Dermis blood vessel endothelial cell (primary cell): ENCODE measurements around the gene FAM221B. TPM values are rescaled to one million over a fixed set of nuclear protein-coding genes. Genes with fewer than 3 reads are reported as not detected.
A peak's percentile ranks its signal among the peaks of the same experiment; 100 is the strongest.

Source experiments
- DNase-seq: peaks from one replicate; pipeline ENCODE4 v3.0.0; 2010
- total RNA-seq: library from RNA; depleted of rRNA; stranded (reverse); fragments of >200 nt; gene quantifications from 2 replicates; pipeline ENCODE4 v1.2.3, GENCODE V29; 2014

The FAM221B gene
- total RNA-seq, 1 donor from 2014 or later: not detected

DNA sequence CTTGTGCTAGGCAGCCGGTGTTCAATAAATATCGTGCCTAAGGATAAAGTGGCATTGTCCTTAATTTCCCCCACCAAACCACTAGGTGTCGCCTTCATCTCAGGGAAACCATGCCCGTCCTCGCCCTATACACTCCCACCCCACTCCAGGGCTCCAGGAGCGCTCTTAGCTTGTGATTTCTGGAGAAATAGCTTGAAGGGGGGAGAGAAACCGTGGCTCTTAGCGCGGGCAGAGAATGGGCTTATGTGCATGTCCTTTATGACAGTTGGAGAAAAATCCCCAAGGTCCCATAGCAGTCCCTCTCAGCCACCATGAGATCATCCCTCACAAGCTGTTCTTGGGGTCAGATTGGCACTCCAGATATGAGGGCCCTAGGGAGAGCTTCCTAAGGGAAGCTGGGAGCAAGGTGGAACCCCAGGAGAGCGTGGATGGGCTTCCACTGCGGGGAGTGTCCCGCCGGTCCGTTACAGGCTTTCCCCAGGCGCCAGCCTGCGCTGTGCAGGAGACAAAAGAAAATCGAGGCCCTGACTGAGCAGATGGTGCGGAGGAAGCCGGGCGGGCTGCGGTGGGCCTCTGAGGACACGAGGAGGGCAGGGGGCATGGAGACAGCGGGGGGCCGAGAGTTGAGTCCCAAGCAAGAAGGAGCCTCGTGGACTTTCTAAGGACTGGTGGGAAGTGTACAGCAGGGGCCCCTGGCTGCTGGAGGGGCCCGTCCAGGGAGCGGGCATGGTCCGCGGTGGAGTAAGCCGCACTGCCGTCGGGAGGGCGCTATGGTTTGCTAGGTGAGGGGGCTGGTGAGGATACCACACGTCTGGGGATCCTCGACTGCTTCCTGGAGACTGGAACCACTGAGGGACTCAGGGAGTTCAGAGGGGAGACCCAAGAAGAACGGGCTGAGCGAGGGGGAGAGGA is 37.9 kb downstream of the FAM221B start:
- peak; percentile 92 for DNase-seq

DNA sequence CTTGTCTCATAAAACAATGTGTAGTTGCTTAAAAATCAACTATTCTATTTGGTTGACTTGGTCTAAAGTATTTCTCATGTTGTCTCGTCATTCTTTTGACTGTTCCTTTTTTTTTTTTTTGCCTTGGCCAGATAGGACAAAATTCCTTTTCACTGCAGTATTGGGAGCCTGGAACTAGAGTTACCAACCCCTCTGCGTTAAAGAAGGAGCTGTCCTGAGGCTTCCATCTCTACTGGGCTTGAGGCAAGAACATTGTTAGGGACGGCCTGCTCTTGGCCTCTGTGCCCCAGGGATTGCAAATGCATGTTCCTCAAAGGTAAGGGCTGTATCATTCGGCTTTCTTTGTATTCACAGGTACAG is 38.5 kb downstream of the FAM221B start:
- no peak for DNase-seq

DNA sequence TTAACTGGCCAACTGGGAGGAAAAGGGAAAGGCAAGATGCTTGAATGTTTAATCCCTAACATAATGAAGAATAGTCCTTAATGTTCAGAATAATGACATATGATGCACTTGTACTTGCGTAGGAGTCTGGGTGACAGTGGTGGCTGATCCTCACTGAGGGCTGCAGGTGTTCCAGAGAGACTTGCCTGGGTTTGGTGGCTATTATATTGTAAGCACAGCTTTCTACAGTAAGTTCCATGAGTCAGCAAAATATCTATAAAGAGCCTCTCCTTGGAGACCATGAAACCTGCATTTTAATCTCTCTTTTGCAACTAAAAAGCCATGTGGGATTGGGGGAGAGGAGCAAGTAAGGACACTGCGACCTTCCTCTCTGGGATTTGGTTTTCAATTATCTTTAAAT is 39.0 kb downstream of the FAM221B start:
- no peak for DNase-seq

DNA sequence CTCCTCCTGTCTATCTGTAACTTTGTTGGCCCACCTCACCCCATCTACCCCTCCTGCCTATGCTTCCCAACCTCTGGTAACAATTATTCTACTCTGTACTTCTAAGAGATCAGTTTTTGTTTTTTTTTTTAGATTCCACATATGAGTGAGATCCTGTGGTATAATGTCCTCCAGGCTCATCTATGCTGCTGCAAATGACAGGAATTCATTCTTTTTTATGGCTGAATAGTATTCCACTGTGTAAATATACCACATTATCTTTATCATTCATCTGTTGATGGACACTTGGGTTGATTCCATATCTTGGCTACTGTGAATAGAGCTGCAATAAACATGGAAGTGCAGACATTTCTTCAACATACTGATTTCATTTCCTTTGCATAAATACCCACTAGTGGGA is 45.1 kb downstream of the FAM221B start:
- DNase-seq: no peak

DNA sequence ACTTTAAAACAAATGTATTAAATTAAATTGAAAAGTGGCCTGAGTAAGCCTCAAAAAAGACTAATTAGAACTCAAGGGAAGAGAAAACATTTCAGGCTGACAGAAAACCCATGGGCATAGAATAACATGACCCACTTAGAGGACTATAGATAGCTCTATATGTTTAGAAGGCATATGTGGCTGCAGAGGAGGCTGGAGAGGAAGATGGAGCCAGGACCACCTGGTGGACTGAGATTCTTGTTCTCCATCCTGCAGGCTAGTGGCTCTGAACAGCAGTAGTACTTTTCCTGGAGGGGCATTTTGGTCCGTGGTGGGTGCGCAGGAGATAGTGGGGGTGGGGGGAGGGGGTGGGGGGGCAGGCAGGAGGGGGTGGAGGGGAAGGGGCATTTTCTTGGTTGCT is 47.5 kb downstream of the FAM221B start:
- no peak for DNase-seq

DNA sequence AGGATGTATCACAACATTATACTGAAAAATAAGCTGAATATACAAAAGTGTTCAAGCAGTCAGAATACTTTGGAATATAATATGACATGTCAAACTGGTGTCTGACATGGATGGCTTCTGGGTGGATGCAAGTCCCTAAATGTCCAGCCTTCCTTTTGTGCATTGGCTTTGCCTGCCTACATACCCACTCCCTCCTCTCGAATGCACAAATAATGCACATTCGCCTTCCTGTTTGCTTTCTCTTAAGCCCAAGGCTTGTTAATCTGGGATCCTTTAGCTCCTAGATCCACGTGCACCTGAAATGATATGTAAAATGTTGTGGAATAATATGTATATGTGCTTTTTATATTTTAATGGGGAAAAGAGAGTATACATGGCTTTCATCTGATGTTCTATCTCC is 50.0 kb downstream of the FAM221B start:
- no peak for DNase-seq

DNA sequence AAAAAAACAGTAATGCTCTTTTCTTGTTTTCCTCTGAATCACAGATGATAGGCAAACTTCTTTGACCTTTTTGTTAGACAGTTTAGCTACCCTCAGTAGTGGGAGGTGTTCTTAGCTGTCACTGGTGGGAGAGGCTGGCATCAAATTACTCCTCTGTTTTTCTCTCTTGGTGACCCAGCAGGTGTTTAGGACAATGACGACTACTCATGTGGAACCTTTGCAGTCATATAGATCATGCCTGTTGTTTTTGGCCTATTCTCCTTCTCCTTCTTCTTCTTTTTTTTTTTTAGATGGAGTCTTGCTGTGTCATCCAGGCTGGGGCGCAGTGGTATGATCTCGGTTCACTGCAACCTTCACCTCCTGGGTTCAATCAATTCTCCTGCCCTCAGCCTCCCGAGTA is 52.5 kb downstream of the FAM221B start:
- no peak for DNase-seq

DNA sequence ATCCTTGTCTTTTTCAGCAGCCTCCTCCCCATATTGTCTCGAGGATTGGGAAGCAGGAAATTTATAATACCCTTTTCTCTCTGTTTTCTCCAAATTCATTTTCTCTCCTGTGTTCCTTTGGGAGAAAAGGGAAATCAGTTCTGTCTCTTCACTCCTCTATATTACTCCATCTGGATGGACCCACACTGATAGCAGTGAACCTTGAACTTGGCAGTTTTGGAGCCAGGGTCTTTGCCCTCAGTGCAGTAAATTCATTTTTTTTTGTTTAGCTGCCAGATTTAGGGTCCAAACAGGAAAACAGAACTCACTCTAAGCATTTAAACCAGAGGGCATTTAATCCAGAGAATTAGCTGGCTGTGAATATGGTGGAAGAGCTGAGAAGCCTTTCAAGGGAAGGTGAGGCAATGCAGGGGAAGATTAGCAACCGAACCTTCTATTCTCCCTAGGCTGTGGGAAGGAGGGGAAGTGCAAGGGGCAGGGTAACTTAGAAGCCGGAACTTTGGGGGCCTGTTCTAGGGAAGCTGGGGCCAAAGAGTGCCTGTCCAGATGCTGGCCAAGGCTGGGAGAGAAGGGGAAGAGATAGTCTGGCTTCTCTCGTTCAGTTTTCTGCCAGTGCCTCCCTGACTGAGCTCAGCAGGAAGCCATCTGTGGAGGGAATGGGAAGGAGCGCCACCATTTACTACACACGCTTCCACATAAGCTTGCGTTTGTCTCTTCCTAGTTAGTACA is 53.5 kb downstream of the FAM221B start:
- peak; percentile 59 for DNase-seq

DNA sequence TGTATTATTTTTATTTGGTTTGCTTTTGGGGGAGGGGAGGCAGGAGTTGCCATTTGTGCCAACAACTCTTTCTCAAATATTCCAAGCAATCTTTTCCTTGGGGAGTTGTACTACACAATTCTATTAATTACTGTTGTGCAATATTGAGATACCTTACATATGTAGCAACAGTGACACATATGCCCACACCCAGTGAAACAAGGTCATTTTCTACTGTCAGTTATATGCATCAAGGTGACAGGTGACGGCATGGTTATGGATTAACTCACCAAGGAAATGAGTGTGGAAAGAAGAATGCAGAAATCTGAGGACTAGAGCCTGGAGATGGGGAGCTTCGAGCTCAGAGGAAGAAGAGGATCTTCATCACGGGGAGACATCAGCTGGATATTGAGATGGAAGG is 56.6 kb downstream of the FAM221B start:
- DNase-seq: no peak

DNA sequence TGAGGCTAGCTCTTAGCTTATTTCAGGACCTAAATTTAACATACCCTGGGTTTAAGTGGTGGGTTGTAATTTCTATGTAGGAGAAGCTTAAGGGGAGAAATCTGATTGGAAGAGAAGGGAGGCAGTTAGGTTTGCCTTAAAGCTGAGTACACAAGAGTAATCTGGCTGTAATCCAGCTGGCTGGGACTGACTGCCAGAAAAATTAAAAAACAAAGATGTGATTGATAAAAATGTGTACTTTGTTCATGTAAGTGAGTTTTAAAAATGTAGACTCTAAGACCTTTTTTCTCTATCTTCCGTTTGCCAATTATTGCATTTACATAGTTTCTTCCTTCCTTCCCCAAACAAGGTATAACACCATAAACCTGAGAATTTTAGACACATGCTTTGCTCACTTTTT is 57.0 kb downstream of the FAM221B start:
- DNase-seq: peak; percentile 80

DNA sequence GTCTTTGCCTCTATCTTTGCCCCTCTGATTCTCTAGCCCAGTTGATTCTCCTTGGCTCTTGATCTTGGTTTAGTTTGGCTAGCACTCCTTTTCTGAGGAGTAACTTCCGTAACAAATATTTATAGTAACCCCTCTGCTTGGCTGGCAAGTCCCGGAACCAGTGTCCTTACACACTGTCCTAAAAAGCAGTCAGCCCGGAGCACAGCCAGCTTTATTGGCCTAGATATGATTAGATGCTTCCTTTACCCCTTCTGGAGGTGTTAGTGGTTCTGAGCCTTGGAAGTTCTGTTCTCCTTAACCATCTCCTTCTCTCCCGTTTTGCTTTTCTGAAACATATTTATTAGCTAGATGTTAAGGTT is 57.5 kb downstream of the FAM221B start:
- no peak for DNase-seq

DNA sequence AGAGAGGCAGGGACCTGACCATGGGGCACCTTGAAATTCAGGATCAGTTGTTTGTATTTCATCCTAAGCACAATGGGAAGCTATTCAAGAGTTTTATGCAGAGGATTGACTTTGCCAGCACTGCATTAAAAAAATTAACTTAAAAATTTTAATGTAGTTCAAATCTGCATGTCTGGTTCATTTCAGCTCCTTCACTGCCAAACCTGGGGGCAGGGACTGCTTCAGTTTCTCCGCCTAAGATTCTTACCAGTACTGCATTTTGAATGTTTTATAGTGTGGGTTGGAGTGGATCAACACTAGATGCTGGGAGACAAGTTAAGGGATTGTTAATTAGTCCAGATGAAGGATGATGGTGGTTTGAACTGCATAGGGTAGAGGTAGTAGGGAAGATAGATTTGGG is 58.8 kb downstream of the FAM221B start:
- no peak for DNase-seq

DNA sequence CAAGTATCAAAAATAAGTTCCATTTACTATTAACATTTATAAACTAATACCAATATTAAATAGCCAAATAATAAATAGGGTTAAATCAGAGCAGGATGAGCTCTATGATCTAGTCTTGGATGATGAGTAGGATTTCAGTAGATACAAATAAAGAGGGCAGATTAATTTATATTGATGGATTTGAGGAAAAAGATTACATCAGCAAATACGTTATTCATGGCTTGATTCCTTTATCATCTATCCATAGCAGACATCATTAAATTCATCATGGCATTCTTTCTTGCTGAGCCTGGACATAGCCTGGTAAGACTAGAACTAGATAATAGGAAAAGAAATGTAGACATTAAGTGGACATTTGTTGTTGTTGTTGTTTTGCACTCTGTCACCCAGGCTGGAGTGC is 61.1 kb downstream of the FAM221B start:
- DNase-seq: no peak

DNA sequence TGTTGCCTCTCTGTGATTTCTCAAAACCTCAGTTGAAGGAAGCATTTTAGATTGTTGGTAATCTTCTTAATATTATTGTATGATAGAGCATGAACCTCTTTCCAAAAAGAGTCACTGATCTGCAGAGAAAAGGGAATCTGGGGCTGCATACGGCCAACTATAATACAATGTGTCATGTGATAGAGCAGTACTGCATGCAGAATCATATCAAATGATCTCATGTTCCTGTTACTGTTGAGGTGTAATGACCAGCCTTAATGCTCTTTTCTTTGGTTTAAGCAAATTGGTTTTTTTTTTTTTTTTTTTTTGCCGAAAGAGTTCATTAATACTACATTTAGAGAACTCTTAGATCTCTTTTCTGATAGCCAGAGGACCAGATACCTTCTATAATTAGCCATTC is 61.5 kb downstream of the FAM221B start:
- no peak for DNase-seq

Other genes starting within 250 kb of the FAM221B start
- 8.7 and 11.6 TPM in 2 replicates for gene TESK1, start 223.5 kb downstream of the FAM221B start, total RNA-seq
- 0.14 TPM in 1 of 2 replicates, not detected in the other for gene CD72, start 210.3 kb downstream of the FAM221B start, total RNA-seq
- gene SIT1, start 177.8 kb downstream of the FAM221B start, total RNA-seq: not detected in 2 replicates
- gene RMRP, start 170.7 kb downstream of the FAM221B start, total RNA-seq: 9,128 and 10,291 TPM in 2 replicates
- 8.5 and 12.4 TPM in 2 replicates for gene CCDC107, start 170.4 kb downstream of the FAM221B start, total RNA-seq
- 0.34 and 3.1 TPM in 2 replicates for gene ARHGEF39, start 163.5 kb downstream of the FAM221B start, total RNA-seq
- gene CA9, start 154.8 kb downstream of the FAM221B start, total RNA-seq: not detected in 2 replicates
- gene TPM2, start 138.8 kb downstream of the FAM221B start, total RNA-seq: 10.2 and 19.6 TPM in 2 replicates
- gene TLN1, start 96.5 kb downstream of the FAM221B start, total RNA-seq: 250 and 670 TPM in 2 replicates
- 57.5 and 66.5 TPM in 2 replicates for gene CREB3, start 96.1 kb downstream of the FAM221B start, total RNA-seq
- gene GBA2, start 79.5 kb downstream of the FAM221B start, total RNA-seq: 95.2 and 121 TPM in 2 replicates
- 10.6 and 20.7 TPM in 2 replicates for gene RGP1, start 79.4 kb downstream of the FAM221B start, total RNA-seq
- gene MSMP, start 74.5 kb downstream of the FAM221B start, total RNA-seq: 42.5 and 66.8 TPM in 2 replicates
- gene NPR2, start 37.1 kb downstream of the FAM221B start, total RNA-seq: 2.7 and 10.8 TPM in 2 replicates
- 0.19 TPM in 1 of 2 replicates, not detected in the other for gene SPAG8, start 16.5 kb downstream of the FAM221B start, total RNA-seq
- gene HINT2, start 13.7 kb downstream of the FAM221B start, total RNA-seq: 5.8 and 11.5 TPM in 2 replicates
- under 0.01 and 0.23 TPM in 2 replicates for gene TMEM8B, start 496 bp upstream of the FAM221B start, total RNA-seq
- not detected in 2 replicates for gene OR13J1, start 41.7 kb upstream of the FAM221B start, total RNA-seq
- gene HRCT1, start 77.5 kb upstream of the FAM221B start, total RNA-seq: 0.93 and 2.6 TPM in 2 replicates
- gene SPAAR, start 80.8 kb upstream of the FAM221B start, total RNA-seq: 3.2 and 3.8 TPM in 2 replicates
- gene OR2S2, start 129.4 kb upstream of the FAM221B start, total RNA-seq: not detected in 2 replicates
- 22.0 and 37.5 TPM in 2 replicates for gene RECK, start 208.2 kb upstream of the FAM221B start, total RNA-seq